Muscle of leg (tissue), 11 donors: ENCODE measurements around the gene VEGFA. TPM values are rescaled to one million over a fixed set of nuclear protein-coding genes. Genes with fewer than 3 reads are reported as not detected.

Experiments
- DNase-seq: peaks from one replicate; pipeline ENCODE4 v3.0.0; 2013
- H3K27ac ChIP-seq: one replicate; pipeline ENCODE4 v1.5.1; 2013; ENCODE audit warnings: mild to moderate bottlenecking, low read length, control low read depth
- H3K27me3 ChIP-seq: one replicate; pipeline ENCODE4 v1.6.1; 2013; ENCODE audit warnings: low read length; ENCODE audit not compliant: control insufficient read depth, insufficient read depth
- H3K36me3 ChIP-seq: one replicate; pipeline ENCODE4 v1.6.1; 2013; ENCODE audit warnings: low read length; ENCODE audit not compliant: control insufficient read depth, insufficient read depth
- H3K4me1 ChIP-seq: one replicate; pipeline ENCODE4 v1.6.1; 2013; ENCODE audit warnings: low read length; ENCODE audit not compliant: control insufficient read depth, insufficient read depth
- H3K4me3 ChIP-seq: one replicate; pipeline ENCODE4 v1.5.1; 2013; ENCODE audit warnings: low read length, control low read depth
- H3K9me3 ChIP-seq: replicated peaks from 2 replicates; pipeline ENCODE4 v1.6.1; 2013; ENCODE audit warnings: low read depth, low read length; ENCODE audit not compliant: control insufficient read depth
- WGBS: methylation state at CpG from one replicate; pipeline ENCODE4 v1.1.5; 2013; ENCODE audit warnings: missing lambda C conversion rate; ENCODE audit not compliant: insufficient coverage; 5-methylcytosine and 5-hydroxymethylcytosine counted together
- polyA plus RNA-seq, 8 donors: library from polyadenylated mRNA; unstranded; fragments of 120-200 nt; gene quantifications; one replicate each; pipeline versions ENCODE4 v1.2.1 to v1.2.3, GENCODE V29; 2013; ENCODE audit warnings: inconsistent platforms in 1 of 8, low replicate concordance in 1 of 8; ENCODE audit not compliant: insufficient read length in 8 of 8, insufficient read depth in 1 of 8
- total RNA-seq: library from RNA; stranded (reverse); fragments of 120-200 nt; gene quantifications from one replicate; pipeline ENCODE4 v1.2.4, GENCODE V29; 2013

VEGFA gene
- total and polyA plus RNA-seq, 9 donors = 59.4 to 89.9 (median 70.1) TPM

- no peaks in the 10 kb centered on the region for H3K27me3 ChIP-seq
- peaks cover 45% of the 10 kb centered on the region for H3K4me1 ChIP-seq
- H3K4me3 ChIP-seq = no peak overlapping the region
- H3K9me3 ChIP-seq = no peaks in the 10 kb centered on the region
- no peak for DNase-seq
- H3K36me3 ChIP-seq = no peaks in the 10 kb centered on the region
- H3K27ac ChIP-seq = no peak overlapping the region
- WGBS = 81% methylated on average over 7 of the region's 8 CpGs
Observed at GRCh38 chr6:43744491-43744890, 25.5 kb upstream of the VEGFA start.

- Histone ChIP-seq H3K27me3 (no peaks in the 10 kb centered on the region), H3K36me3 (no peaks in the 10 kb centered on the region), H3K4me3 (no peak overlapping the region), H3K4me1 (peaks cover 45% of the 10 kb centered on the region), H3K27ac (no peak overlapping the region), H3K9me3 (no peaks in the 10 kb centered on the region)
- 97% methylated on average over 7 of the region's 16 CpGs for WGBS
- DNase-seq = no peak
Observed at GRCh38 chr6:43744931-43745727, 24.9 kb upstream of the VEGFA start.

GRCh38 chr6:43746071-43746470 lies 23.9 kb upstream of the VEGFA start:
- no peak for DNase-seq

GRCh38 chr6:43746613-43747102 lies 23.4 kb upstream of the VEGFA start:
- no peaks in the 10 kb centered on the region for H3K27me3 ChIP-seq
- peak overlapping the region; percentile 83 for H3K27ac ChIP-seq
- H3K4me3 ChIP-seq = no peak overlapping the region
- DNase-seq = peak; percentile 93
- no peaks in the 10 kb centered on the region for H3K9me3 ChIP-seq
- no peaks in the 10 kb centered on the region for H3K36me3 ChIP-seq
- 5% methylated on average over 4 of the region's 13 CpGs for WGBS
- H3K4me1 ChIP-seq = peaks cover 41% of the 10 kb centered on the region

More at GRCh38 chr6:43746071-43746470, 23.9 kb upstream of the VEGFA start:
- Histone ChIP-seq H3K4me1 (peaks cover 41% of the 10 kb centered on the region), H3K27ac (peak overlapping the region; percentile 83), H3K36me3 (no peaks in the 10 kb centered on the region), H3K9me3 (no peaks in the 10 kb centered on the region), H3K4me3 (no peak overlapping the region), H3K27me3 (no peaks in the 10 kb centered on the region)
- WGBS = 73% methylated on average over 2 of the region's 2 CpGs

GRCh38 chr6:43747784-43748183 lies 22.2 kb upstream of the VEGFA start:
- H3K9me3 ChIP-seq = no peaks in the 10 kb centered on the region
- no peak overlapping the region for H3K4me3 ChIP-seq
- no peaks in the 10 kb centered on the region for H3K36me3 ChIP-seq
- H3K4me1 ChIP-seq = peaks cover 36% of the 10 kb centered on the region
- H3K27ac ChIP-seq = no peak overlapping the region
- 100% methylated on average over 1 of the region's 4 CpGs for WGBS
- peak; percentile 43 for DNase-seq
- H3K27me3 ChIP-seq = no peaks in the 10 kb centered on the region

GRCh38 chr6:43748765-43749164 lies 21.2 kb upstream of the VEGFA start:
- no peaks in the 10 kb centered on the region for H3K9me3 ChIP-seq
- peaks cover 27% of the 10 kb centered on the region for H3K4me1 ChIP-seq
- DNase-seq = no peak
- no peaks in the 10 kb centered on the region for H3K36me3 ChIP-seq
- no peak overlapping the region for H3K27ac ChIP-seq
- H3K27me3 ChIP-seq = no peaks in the 10 kb centered on the region
- H3K4me3 ChIP-seq = no peak overlapping the region
- WGBS = no CpG with 5 or more reads among the region's 2 CpGs

- no peaks in the 10 kb centered on the region for H3K36me3 ChIP-seq
- H3K4me3 ChIP-seq = no peak overlapping the region
- H3K27ac ChIP-seq = no peak overlapping the region
- no peak for DNase-seq
- H3K27me3 ChIP-seq = no peaks in the 10 kb centered on the region
- peaks cover 26% of the 10 kb centered on the region for H3K4me1 ChIP-seq
- 33% methylated on average over 1 of the region's 2 CpGs for WGBS
- H3K9me3 ChIP-seq = no peaks in the 10 kb centered on the region
Observed at GRCh38 chr6:43749461-43749860, 20.6 kb upstream of the VEGFA start.

- no peak overlapping the region for H3K4me3 ChIP-seq
- no peaks in the 10 kb centered on the region for H3K27me3 ChIP-seq
- WGBS = no CpG with 5 or more reads among the region's 3 CpGs
- H3K27ac ChIP-seq = no peak overlapping the region
- no peaks in the 10 kb centered on the region for H3K36me3 ChIP-seq
- no peaks in the 10 kb centered on the region for H3K9me3 ChIP-seq
- DNase-seq = no peak
- peaks cover 26% of the 10 kb centered on the region for H3K4me1 ChIP-seq
Observed at GRCh38 chr6:43750622-43751021, 19.4 kb upstream of the VEGFA start.

- no peak overlapping the region for H3K4me3 ChIP-seq
- no peak for DNase-seq
- H3K9me3 ChIP-seq = no peaks in the 10 kb centered on the region
- H3K27me3 ChIP-seq = no peaks in the 10 kb centered on the region
- 96% methylated on average over 2 of the region's 3 CpGs for WGBS
- H3K4me1 ChIP-seq = no peaks in the 10 kb centered on the region
- H3K36me3 ChIP-seq = no peaks in the 10 kb centered on the region
- H3K27ac ChIP-seq = no peak overlapping the region
Observed at GRCh38 chr6:43753570-43754183, 16.3 kb upstream of the VEGFA start.

GRCh38 chr6:43757966-43758616 lies 11.9 kb upstream of the VEGFA start:
- H3K36me3 ChIP-seq = no peaks in the 10 kb centered on the region
- no peak overlapping the region for H3K4me3 ChIP-seq
- H3K27ac ChIP-seq = no peak overlapping the region
- peaks cover 5% of the 10 kb centered on the region for H3K27me3 ChIP-seq
- 80% methylated on average over 2 of the region's 9 CpGs for WGBS
- no peaks in the 10 kb centered on the region for H3K9me3 ChIP-seq
- H3K4me1 ChIP-seq = peaks cover 28% of the 10 kb centered on the region
- no peak for DNase-seq
